WERI-Rb-1 (cell line): ENCODE data around the gene PER2.

ENCODE experiments used
- DNase-seq: peaks from one replicate; pipeline ENCODE4 v3.0.0-alpha.2; 2020
- H3K27ac ChIP-seq: fragments of 250-450 bp; sonication (Bioruptor Pico); 2 replicates; pipeline ENCODE4 v1.5.1; 2020; ENCODE audit warnings: mild to moderate bottlenecking, moderate library complexity
- H3K27me3 ChIP-seq: fragments of 250-450 bp; sonication (Bioruptor Pico); 2 replicates; pipeline ENCODE4 v1.5.1; 2021; ENCODE audit warnings: mild to moderate bottlenecking, low read depth, moderate library complexity; ENCODE audit not compliant: insufficient read depth, severe bottlenecking
- H3K36me3 ChIP-seq: fragments of 250-450 bp; sonication (Bioruptor Pico); 2 replicates; pipeline ENCODE4 v1.5.1; 2020; ENCODE audit warnings: mild to moderate bottlenecking, moderate library complexity
- H3K4me3 ChIP-seq: 2 replicates; pipeline ENCODE4 v1.5.1; 2011; ENCODE audit warnings: low read depth, mild to moderate bottlenecking, control low read depth, low read length
- H3K9me3 ChIP-seq: fragments of 250-450 bp; sonication (Bioruptor Pico); 2 replicates; pipeline ENCODE4 v1.5.1; 2021; ENCODE audit warnings: mild to moderate bottlenecking, moderate library complexity; ENCODE audit not compliant: severe bottlenecking
- TF ChIP-seq, protein P1 (sequence below): IDR thresholded peaks from 2 replicates; pipeline ENCODE4 v1.5.1; 2011; ENCODE audit warnings: low read depth, mild to moderate bottlenecking, control low read depth, inconsistent platforms, low read length

Gene PER2

DNA sequence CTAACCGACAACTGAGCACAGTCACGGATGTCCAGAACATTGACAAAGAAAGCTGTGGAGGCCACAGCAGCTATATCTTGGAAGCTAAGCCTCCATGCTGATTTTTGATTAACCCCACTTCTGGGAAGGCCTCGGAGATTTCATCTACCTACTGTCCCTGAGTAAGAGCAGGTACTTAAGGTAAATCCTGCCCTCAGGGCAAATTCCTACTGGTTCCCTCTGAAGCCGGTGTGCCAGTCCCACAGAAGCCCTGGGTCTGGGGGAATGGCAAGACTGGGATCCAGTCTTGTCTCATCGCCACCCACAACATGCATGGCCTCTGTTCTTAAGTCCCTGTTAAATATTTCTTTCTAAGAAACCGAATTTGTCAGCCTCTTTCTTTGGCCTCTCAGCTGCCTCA lies 18.7 kb downstream of the PER2 start:
- TF ChIP-seq, protein P1, sequence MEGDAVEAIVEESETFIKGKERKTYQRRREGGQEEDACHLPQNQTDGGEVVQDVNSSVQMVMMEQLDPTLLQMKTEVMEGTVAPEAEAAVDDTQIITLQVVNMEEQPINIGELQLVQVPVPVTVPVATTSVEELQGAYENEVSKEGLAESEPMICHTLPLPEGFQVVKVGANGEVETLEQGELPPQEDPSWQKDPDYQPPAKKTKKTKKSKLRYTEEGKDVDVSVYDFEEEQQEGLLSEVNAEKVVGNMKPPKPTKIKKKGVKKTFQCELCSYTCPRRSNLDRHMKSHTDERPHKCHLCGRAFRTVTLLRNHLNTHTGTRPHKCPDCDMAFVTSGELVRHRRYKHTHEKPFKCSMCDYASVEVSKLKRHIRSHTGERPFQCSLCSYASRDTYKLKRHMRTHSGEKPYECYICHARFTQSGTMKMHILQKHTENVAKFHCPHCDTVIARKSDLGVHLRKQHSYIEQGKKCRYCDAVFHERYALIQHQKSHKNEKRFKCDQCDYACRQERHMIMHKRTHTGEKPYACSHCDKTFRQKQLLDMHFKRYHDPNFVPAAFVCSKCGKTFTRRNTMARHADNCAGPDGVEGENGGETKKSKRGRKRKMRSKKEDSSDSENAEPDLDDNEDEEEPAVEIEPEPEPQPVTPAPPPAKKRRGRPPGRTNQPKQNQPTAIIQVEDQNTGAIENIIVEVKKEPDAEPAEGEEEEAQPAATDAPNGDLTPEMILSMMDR, result no peak
- Histone ChIP-seq H3K27me3 (no peaks in the 10 kb centered on the region), H3K27ac (no peak overlapping the region), H3K9me3 (no peaks in the 10 kb centered on the region), H3K4me3 (no peak overlapping the region), H3K36me3 (peaks cover 15% of the 10 kb centered on the region)
- DNase-seq, result no peak

DNA sequence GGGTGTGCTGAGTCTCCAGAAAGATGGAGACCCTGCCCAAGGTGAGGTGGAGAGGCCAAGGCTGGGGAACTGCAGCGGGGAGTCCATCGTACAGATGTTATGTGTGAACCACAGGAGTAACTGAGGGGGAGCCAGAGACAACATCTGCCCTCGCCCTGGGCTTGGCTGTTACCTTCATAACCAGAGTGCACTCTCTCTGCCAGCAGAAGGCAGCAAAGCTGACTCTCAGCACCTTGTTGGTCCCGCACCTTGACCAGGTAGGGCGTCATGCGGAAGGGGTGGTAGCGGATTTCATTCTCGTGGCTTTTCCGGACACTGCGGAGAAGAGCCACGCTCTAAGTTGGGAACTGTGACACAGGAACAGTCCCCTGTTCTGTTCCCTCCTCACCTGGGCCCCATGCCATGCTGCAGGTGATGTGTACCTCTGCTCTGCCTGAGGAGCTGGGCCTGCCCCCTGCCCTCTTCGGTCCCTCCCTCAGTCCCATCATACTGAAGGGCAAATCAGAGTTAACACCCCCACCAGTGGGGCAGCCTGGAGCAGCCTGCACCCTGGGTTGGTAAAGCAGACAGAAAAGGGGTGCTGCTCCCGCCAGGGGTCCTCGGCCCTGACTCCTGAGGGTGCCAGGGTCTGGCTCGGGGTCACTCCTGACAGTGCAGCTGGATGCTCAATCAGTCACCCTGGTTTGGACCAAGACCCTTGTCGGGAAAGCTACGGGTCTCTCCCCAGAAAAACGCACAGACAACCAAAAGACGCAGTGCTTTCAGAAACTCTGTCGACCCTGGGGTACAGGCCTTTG lies 20.3 kb downstream of the PER2 start:
- Histone ChIP-seq H3K27ac (no peak overlapping the region), H3K36me3 (peaks cover 10% of the 10 kb centered on the region), H3K4me3 (no peak overlapping the region), H3K9me3 (no peaks in the 10 kb centered on the region), H3K27me3 (no peaks in the 10 kb centered on the region)
- TF ChIP-seq, protein P1, result no peak
- no peak for DNase-seq

DNA sequence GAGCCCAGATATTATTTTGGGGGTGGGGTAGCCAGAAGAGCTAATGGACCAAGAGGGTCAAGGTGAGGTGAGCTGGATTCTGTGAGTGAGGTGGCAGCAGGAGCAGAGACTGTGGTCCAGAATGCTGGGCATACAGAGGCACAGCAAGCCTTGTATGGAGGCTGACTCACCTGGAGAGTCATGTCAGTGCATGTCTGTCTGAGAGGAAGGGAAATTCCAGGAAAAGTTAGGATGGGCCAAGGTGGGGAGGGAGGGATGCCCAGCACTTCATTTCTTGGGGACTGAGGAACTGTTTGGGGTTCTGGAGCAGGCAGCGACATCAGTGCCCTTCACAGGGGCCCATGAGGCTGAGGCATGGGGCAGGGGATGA lies 21.1 kb downstream of the PER2 start:
- Histone ChIP-seq H3K36me3 (peaks cover 5% of the 10 kb centered on the region), H3K9me3 (no peaks in the 10 kb centered on the region), H3K27me3 (no peaks in the 10 kb centered on the region), H3K27ac (no peak overlapping the region), H3K4me3 (no peak overlapping the region)
- TF ChIP-seq, protein P1, result no peak
- no peak for DNase-seq

DNA sequence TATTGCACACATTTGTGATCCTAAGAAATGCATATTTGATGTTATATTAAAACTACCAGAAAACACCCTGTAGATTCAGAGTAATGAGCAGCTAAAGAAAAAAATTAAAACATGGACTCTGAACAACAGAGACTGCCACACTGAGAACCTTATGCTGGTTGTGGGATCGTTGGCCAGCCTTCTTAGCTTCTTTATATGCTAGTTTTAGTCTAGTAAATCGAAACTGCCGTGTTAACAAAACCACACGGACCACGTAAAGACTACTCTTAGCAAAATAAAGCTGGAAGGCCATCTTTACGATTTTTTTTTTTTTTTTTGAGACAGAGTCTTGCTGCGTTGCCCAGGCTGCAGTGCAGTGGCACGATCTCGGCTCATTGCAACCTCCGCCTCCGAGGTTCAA lies 22.8 kb downstream of the PER2 start:
- Histone ChIP-seq H3K36me3 (peaks cover 5% of the 10 kb centered on the region; the same call in 1 of the 2 replicates), H3K9me3 (no peaks in the 10 kb centered on the region), H3K27ac (no peak overlapping the region), H3K4me3 (no peak overlapping the region), H3K27me3 (no peaks in the 10 kb centered on the region)
- TF ChIP-seq, protein P1, result no peak
- no peak for DNase-seq

DNA sequence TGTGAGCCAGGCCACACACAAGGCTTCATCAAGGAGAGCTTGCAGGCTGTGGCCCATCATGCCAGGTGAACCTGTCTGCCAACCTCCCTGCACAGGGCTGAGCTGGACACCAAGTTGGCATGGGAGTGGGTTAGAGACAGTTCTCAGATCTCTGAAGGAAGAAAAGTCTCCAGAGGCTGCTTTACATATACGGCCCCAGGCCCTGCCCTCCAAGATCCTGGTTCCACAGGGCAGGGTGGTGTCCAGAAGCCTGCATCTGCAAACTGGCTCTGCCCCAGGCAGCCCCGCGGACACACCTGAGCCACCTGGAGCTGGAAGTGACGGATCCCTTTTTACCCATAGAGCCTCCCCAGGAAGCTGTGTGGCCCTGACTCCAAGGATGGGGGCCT lies 24.3 kb downstream of the PER2 start:
- no peaks in the 10 kb centered on the region for H3K9me3 ChIP-seq
- H3K27ac ChIP-seq, result no peak overlapping the region
- peaks cover 8% of the 10 kb centered on the region for H3K36me3 ChIP-seq
- no peaks in the 10 kb centered on the region for H3K27me3 ChIP-seq
- TF ChIP-seq, protein P1, result no peak
- no peak overlapping the region for H3K4me3 ChIP-seq
- no peak for DNase-seq
